Measurements from ENCODE around the gene GNLY.
"Not testable (repeated sequence)": the region's sequence is repeated elsewhere in the genome, so short reads cannot be mapped to it uniquely, and the experiment has no call there.

DNA sequence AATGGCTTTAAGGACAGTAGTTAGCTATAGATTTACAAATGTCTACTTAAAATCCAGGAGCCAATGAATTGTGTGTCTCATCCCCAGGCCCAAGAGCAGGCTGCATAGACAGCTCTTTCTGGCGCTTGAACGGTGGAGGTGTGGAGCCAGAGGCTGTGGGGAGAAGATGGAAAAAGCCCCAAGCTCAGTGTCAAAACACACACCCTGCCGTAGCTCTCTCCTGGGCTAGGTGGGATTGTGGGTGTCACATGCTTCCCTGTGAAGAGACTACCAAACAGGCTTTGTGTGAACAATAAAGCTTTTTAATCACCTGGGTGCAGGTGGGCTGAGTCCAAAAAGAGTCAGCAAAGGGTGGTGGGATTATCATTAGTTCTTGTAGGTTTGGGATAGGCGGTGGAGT lies 36.8 kb upstream of the GNLY start:
- TF ChIP-seq, protein P1, sequence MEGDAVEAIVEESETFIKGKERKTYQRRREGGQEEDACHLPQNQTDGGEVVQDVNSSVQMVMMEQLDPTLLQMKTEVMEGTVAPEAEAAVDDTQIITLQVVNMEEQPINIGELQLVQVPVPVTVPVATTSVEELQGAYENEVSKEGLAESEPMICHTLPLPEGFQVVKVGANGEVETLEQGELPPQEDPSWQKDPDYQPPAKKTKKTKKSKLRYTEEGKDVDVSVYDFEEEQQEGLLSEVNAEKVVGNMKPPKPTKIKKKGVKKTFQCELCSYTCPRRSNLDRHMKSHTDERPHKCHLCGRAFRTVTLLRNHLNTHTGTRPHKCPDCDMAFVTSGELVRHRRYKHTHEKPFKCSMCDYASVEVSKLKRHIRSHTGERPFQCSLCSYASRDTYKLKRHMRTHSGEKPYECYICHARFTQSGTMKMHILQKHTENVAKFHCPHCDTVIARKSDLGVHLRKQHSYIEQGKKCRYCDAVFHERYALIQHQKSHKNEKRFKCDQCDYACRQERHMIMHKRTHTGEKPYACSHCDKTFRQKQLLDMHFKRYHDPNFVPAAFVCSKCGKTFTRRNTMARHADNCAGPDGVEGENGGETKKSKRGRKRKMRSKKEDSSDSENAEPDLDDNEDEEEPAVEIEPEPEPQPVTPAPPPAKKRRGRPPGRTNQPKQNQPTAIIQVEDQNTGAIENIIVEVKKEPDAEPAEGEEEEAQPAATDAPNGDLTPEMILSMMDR (IDR thresholded peaks at IDR 0.05 in 8 of 11, conservative IDR thresholded peaks at IDR 0.05 in 3 of 11), result not testable (repeated sequence)
- not testable (repeated sequence) for TF ChIP-seq POLR2A, POLR2AphosphoS5 (IDR thresholded peaks at IDR 0.05)

Measured in spleen (tissue), 7 donors.